Ecto neural progenitor cell (in vitro differentiated cells): Measurements from ENCODE around the gene TRRAP.

Source experiments
- DNase-seq: peaks from one replicate; pipeline ENCODE4 v3.0.0-alpha.2; 2018; ENCODE audit warnings: low spot score

The TRRAP gene

GRCh38 chr7:98991141-98991540 is 112.8 kb downstream of the TRRAP start:
- no peak for DNase-seq

- no peak for DNase-seq
Measured at GRCh38 chr7:98992076-98992475, 113.7 kb downstream of the TRRAP start.

- no peak for DNase-seq
Measured at GRCh38 chr7:98993024-98993897, 114.9 kb downstream of the TRRAP start.

- no peak for DNase-seq
Measured at GRCh38 chr7:98994046-98994944, 116.0 kb downstream of the TRRAP start.

GRCh38 chr7:98995111-98995510 is 116.8 kb downstream of the TRRAP start:
- DNase-seq, result no peak

GRCh38 chr7:98995523-98996149 is 117.3 kb downstream of the TRRAP start:
- no peak for DNase-seq

GRCh38 chr7:98996150-98996552 is 117.8 kb downstream of the TRRAP start:
- DNase-seq, result no peak

- DNase-seq, result no peak
Measured at GRCh38 chr7:98997846-98998245, 119.5 kb downstream of the TRRAP start.

- peak; percentile 25 for DNase-seq
Measured at GRCh38 chr7:98998821-98999725, 120.7 kb downstream of the TRRAP start.

- peak; percentile 22 for DNase-seq
Measured at GRCh38 chr7:99000196-99000903, 122.0 kb downstream of the TRRAP start.

- peak; percentile 8 for DNase-seq
Measured at GRCh38 chr7:99000904-99001465, 122.7 kb downstream of the TRRAP start.

- peak; percentile 13 for DNase-seq
Measured at GRCh38 chr7:99001482-99002147, 123.3 kb downstream of the TRRAP start.

GRCh38 chr7:99002148-99002826 is 124.0 kb downstream of the TRRAP start:
- DNase-seq, result no peak

GRCh38 chr7:99002827-99003212 is 124.5 kb downstream of the TRRAP start:
- no peak for DNase-seq

- peak; percentile 38 for DNase-seq
Measured at GRCh38 chr7:99003419-99003818, 125.1 kb downstream of the TRRAP start.

- peak; percentile 9 for DNase-seq
Measured at GRCh38 chr7:99004216-99004615, 125.9 kb downstream of the TRRAP start.

GRCh38 chr7:99004781-99005500 is 126.6 kb downstream of the TRRAP start:
- DNase-seq, result peak; percentile 24

GRCh38 chr7:99005776-99006175 is 127.4 kb downstream of the TRRAP start:
- peak; percentile 21 for DNase-seq
